ENCODE data around the gene SCARB1.

SCARB1 gene

DNA sequence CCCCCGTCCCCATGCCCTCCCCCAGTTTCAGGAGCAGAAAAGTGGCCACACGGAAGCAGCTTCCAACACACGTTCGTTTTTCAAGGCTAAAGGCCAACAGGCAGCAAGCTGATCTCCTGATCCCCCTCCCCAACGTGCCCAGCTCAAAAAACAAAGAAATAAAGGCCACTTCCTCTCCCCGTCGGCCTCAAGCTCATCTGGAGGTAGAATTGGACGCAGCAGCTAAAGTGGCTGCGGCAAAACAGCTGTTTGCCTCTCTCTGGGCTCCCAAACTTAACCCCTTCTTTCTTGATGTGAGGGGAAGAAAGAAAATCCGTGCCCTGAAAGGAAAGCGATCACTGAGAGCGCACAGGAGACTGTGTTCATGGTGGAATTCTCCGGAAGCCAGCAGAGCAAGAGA lies 66.3 kb downstream of the SCARB1 start:
- DNase-seq (ENCODE audit: low spot score), result no peak

DNA sequence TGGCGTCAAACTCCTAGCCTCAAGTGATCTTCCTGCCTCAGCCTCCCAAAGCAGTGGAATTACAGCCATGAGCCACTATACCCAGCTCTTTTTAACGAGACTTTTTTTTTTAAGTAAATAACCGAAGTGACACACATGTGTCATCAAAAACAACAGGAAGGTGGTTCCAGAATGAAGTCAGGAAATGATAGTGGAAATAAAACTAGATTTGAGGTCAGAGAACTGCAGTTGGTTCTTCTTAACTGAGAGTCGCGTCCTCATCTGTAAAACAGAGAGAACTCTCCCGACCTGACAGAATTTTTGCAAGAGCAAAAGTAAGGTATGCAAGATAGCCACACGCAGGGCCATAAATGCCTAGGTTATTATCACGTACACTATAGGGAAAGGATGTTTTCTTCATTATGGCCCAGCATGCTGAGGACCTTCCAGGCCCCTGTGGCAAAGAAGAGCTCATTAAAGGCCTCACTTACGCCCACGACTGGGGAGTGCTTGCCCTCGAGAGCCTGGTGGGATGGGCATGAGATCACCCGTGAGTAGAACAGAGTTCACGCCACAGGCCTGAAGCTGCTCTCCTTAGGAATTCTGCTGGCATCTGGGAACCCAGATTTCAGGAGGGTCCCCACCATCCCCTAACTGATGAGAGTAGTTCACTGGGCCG lies 67.2 kb downstream of the SCARB1 start:
- DNase-seq (ENCODE audit: low spot score), result no peak

DNA sequence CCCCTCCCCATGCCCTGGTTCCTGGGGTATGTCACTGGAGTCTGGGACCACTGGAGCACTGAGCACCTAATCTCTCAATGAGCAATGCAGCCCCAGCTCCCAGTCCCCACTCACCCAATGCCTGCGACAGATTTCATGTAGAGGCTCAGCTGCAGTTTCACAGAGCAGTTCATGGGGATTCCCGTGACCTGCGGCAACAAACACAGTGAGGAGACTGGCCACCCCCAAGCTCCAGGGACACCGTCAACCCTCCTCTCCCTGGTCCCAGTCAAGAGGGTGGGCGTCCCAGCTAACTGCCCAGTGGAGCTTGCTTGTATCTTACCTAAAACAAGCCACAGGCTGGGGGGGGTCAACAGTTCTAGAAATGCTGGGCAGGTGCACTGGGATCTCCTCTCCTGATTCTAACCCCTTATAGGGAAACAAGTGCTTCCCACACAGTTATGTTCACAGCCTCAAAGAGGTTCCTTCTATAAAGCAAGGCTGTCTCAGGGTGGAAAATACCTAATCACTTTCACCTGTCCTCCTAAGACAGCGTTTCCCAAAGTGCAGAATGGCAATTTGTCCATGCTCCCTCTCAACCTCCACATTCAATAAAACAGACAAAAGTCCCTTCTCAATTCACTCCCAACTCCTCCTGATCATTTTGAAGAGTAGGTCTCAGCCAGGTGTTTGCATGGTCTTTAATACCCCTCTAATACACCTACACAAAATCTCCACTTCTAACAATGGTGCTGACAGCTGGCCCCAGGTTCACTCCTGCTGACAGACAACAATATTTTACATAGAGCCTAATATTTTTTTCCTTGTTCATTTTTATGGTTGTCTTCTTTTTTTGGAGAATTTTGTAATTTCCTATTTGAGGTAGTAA lies 68.3 kb downstream of the SCARB1 start:
- DNase-seq (ENCODE audit: low spot score), result no peak

DNA sequence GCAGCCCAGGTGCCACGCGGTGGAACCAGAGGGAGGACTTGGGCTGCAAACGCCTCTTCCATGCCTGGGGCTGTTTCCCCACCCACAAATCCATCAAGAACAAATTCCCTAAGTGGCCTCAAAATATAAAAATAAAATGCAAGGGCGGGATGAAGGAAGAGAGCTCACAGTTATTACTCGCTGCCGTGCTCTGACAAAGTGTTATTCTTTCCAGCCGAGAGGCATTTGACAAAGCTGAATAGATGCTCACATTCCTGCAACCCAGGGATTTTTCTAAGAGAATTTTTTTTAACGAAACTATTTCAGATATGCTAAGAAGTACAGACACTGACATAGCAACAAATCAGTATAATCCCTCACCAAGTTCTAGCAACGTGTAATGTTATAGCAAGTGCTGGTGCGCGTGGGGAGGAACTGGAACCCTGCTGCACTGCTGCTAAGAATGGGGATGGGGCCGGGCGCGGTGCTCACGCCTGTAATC lies 70.7 kb downstream of the SCARB1 start:
- DNase-seq (ENCODE audit: low spot score), result no peak

DNA sequence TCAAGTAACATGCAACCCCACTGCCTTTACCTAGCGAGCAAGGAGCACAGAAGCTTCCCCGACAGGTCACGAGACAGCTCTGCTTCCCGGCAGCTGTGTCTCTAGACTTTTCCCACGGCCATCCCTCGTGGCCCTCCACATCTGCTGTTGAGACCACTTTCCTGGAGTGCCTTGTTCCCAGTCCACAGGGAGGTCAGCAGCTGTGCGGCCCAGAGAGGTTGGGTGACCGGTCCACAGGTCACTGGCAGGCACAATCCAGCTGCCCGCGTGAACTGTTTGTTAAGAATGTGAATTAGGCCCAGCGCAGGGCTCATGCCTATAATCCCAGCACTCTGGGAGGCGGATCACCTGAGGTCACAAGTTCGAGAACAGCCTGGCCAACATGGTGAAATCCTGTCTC lies 71.5 kb downstream of the SCARB1 start:
- no peak for DNase-seq (ENCODE audit: low spot score)

DNA sequence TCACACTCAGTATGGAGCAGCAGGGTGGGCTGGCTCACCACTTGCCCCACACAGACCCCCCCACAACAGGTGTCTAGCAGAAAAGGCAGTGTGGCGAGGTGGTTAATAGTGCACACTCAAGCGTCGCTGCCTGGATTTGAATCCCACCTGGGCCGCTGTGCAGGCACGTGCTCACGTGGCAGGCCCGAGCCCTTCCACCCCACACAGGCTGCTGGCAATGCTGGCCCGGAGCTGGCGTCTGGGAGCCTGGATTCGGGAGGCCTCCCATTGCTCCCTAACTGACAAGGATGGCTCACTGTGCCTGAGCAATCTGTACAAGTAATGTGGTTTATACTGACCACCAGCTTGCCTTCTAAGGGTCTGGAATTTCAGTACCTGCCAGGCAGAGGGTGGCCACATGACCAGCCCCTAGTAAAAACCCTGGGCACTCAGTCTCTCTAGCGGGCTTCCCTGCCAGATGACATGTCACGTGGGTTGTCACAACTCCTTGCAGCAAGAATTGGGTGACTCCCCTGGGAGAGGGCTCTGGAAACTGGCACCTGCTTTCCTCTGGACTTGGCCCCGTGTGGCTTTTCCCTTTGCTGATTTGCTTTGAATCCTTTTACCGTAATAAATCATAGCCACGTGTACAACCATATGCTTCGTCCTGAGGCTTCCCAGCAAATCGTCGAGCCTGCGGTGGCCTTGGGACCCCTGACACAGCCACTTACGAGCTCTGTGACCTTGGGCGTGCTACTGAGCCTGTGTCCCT lies 72.8 kb downstream of the SCARB1 start:
- no peak for DNase-seq (ENCODE audit: low spot score)

DNA sequence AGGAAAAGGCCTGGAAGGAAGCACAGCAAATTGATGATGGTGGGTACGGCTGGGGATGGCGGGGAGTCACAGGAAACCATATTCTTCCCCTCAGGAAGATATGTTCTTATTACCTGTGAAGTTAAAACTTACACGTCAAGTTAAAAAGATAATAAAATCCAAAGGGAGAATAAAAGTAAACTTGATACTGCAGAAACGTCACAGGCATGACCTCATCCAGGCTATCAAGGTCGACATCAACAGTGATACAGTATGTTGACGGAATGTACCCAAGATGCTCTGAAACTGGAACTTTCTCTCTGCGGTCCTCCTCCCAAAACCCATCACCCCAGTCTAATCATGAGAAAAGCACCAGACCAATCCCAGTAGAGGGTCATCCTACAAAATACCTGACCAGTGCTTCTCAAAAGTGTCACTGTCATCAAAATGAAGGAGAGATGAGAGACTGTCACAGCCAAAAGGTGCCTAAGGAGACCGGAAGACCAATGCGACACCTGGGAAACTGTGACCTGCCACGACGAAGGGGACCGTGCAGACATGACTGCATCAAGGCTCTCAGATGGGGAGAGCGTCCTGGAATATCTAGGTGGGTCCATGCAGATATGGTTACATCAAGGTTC lies 74.6 kb downstream of the SCARB1 start:
- DNase-seq (ENCODE audit: low spot score), result no peak

DNA sequence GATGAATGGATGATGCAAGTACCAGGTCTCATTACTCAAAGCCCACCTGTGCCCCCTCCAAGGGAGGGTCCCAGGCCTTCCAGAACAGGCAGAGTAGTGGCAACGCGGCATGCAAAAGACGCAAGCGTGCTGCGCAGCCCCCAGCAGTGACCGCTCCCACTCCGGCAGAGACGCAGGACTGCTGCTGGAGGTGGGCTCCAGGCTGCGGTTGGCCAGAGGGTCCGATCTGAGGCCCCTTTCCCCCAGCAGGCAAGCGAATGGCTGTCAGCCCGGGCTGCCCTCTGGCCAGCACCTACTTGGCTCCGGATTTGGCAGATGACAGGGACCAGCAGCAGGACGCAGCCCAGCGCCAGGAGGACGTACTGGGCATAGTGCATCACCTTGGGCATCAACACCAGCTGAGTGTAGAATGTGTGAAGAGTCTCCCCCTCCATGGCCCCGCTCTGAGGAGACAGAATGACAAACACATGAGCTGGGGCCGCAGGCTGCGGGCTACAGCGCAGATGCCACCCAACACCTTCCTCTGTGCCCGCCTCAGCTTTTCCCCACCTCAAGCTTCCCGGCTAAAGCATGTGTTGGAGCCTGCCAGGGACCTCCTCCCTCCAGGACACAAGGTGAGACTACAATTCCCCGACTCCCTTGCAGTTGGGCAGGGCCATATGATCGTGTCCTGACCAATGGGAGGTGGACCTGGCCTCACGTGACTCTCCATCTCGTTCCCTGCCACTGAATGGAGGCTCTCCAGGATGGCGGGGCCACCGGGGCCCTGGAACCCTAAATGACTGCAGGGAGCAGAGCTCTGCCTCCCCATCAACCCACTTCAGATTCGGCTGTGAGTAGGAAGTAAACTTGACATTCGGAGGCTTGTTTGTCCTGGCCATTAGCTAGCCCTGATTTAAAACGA lies 77.4 kb downstream of the SCARB1 start:
- DNase-seq (ENCODE audit: low spot score), result no peak

DNA sequence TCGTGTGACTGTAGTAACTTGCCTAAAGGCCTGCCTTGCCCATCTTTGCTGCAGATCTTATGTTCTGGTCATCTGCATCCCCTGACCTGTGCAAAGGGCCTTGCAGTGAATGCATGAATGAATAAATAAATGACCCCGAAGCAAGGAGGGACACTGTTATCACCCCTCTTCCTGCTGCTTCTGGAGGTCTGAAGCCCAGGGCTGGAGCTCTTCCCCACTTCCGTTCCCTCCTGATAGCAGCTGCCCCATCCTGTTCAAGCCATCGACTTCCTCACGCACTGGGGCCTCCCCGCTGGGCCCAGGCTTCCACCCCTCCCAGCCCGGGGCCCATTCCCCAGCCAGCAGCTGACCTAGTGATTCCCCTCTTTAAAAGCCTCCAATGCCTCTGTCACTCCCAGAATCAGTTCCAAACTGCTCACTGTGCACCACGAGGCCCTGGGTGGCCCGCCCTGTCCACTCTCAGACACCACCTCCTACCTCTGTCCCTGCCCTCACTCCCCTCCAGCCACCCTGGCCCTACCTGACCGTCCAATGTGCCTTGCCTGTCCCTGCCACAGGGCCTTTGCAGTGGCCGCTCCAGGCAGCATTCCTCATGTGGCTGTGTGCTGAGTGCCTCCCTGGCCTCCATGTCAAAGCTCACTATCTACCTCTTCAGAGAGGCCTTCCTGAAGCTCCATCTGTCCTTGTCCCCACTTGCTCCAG lies 78.6 kb downstream of the SCARB1 start:
- DNase-seq (ENCODE audit: low spot score), result no peak

DNA sequence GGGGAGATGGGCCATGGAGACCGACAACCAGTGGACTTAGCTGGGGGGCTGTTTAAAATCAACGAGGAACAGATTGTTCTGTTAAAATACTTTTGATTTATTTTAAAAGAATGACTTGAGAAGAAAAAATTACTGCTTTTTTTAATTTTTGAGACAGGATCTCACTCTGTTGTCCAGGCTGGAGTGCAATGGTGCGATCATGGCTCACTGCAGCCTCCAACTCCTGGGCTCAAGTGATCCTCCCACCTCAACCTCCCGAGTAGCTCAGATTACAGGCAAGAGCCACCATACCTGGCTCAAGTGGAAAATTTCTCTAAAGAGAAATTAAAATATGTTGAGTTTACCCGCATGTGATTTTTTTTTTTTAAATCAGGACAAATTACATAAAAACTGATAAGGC lies 80.6 kb downstream of the SCARB1 start:
- DNase-seq (ENCODE audit: low spot score), result no peak

DNA sequence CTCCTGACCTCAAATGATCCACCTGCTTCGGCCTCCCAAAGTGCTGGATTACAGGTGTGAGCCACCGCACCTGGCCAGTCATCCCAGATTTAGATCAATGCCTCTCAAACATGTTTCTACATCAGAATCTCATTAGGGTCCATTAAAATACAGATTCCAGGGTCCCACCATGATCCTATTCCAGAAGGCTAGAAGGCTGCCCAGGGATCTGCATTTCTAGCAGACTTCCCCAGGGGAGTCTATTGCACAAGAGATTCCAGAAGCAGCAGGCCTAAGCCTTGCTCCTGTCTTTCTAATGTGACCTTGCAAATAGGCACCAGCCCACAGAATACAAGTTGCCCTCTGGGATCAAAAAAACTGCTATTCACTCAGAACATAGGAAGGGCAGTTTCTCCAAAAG lies 81.5 kb downstream of the SCARB1 start:
- DNase-seq (ENCODE audit: low spot score), result no peak

DNA sequence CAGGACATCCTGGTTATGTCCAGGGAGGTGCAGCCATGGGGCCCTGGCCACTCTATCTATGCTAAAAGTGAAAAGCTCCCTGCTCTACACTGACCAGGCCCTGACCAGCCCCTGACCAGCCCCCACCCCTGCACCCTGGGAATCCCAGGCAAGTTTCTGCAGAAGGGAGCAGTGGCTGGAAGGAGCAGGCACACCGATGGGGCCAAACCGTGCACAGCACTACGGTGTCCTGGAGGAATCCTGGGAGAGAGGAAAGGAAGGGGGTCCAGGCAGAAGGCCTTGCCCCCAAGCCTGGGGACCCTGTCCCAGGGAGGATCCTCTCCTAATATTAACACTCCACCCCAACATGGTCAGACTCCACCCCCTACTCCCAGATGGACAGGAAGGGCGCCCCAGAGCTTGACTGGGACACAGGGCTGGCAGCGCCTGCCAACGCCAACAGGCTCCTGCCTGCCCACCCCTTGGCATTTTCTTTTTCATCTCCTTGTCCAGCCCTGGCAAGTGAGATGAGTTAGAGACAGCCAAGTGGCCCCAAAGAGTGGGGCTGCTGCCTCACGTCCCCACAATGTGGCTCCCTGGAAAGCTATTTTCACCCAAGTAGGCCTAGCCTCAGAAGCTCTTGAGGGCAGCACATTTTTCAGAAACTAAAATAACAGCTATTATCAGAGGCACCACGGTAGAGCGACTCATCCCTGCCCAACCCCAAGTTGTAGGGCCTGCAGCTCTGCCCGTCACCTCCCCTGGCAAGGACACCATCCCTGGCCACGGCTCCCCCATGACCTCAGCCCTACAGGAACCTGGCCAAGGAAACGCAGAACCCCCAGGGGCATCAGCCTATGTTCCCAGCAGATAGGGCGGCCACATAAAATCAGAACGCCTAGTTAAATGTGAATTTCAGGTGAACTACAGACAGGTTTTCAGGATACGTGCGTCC lies 82.6 kb downstream of the SCARB1 start:
- DNase-seq (ENCODE audit: low spot score), result no peak

DNA sequence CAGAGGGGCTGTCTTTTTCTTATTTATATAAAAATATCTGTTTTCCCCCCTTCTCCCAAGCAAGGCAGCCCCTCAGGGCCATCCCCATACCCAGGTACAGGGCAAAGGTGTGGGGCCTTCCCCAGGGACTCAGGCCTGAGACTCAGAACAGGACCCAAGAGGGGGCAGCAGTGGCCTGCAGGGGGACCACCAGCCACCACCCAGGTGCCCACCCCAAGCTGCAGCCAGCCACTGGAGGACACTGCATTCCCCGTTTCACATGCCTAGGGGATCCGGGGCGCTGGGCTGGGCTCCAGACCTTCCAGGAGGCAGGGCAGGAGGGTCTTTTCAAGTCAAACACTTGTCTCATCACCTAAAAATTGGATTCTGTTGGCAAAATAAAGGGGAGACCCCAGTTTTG lies 83.3 kb downstream of the SCARB1 start:
- DNase-seq (ENCODE audit: low spot score), result no peak

DNA sequence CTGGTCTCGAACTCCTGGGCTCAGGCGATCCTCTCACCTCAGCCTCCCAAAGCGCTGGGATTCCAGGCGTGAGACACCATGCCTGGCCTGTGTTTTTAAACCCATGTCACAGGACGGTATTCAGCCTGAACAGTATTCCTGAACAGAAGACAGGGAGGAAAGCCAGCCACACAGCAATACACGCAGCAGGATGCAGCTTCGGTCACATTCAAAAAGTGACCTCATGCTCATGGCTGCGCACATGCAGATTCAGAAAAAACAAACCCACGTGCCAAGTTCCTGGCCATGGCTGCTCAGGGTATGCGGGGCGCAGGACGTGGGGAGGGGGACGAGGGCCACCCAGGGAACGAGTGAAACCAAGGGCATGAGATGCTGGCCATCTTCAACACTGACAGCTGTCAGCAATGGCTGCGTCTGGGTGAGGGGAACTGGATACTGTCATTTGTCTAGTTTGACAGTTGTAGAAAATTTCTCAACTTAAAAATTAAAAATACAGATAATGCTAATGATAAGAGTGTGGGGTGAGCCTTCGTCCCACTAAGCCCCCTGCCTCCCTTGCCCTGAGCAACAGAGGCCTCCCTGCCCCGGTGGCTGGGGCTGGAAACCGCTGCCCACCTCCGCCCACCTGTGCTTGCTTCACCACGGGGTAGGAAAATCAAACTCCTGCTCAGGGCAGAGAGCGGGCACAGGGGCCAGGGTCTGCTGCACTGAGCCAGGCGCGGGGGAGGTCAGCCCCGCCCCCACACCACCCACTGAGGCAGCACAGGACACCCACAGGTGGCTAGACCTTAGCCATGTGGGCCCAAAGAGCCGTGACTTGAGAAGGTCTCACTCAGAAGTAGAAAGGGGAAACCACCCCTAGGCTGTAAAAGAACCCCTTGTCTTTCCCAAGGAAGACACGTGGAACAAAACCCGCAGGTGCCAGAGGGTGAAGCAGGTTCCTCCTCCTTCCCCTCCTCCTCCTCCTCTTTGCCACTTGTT lies 84.2 kb downstream of the SCARB1 start:
- DNase-seq (ENCODE audit: low spot score), result peak; percentile 65

DNA sequence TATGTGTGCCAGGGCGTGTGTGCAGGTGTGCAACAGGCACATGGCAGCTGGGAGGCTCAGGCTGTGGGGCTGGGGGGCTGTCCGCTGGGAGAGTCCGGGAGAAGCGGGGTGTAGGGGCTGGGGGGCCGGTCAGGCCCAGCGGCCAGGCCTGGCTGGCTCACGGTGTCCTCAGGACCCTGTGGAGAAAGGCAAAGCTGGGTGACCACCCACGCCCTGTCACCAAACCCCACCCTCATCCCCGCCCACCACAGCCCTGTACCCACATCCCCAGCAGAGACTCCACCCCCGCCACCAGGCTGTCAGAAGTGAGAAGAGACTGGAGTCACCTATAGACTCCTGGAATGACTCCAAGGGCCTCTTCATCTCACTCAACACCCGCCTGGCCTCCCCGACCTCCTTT lies 85.3 kb downstream of the SCARB1 start:
- DNase-seq (ENCODE audit: low spot score), result no peak

DNA sequence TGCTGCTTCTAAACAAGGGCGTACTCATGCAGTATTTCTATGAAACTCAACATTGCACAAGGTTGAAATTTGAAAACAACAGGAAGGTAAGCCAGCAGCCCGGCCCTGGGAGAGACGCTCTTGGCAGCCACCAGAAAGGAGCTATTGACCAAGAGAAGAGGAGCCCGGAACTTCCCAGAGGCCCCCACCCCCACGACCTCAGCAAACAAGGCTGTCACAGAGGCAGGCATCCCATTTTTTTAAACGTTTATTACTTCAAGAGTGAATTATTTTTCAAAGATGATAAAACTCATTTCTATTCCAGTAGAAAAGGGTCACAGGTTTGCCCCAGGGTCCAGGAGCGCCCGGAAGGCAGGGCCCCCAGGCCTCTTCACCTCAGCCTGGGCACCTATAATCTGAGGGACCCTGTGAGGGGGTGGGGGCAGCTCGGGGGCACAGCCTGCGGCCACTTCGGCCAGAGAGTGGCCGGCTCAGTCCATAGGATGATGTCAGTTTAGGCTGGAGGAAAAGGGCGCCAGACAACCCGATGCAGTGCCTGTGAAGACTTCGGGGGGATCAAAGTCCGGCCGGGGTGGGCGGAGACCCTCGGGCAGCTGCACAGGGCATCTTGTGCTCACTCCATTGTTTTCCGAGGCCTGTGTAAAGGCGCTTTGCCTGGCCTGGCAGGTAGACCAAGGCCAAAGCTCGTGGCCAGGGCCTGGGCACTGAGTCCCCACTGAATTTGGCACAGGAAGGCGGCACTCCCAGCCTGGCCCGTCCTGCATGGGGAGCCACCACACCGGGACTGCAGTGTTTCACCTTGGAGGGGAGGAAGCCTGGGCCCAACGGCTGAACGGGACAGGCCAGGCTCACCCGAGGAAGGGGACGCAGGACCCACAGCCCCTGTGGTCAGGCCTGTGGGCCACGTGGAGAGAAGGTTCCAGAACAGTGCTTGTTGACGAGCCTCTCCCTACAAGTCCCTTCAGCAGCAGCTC lies 86.0 kb downstream of the SCARB1 start:
- DNase-seq (ENCODE audit: low spot score), result no peak

DNA sequence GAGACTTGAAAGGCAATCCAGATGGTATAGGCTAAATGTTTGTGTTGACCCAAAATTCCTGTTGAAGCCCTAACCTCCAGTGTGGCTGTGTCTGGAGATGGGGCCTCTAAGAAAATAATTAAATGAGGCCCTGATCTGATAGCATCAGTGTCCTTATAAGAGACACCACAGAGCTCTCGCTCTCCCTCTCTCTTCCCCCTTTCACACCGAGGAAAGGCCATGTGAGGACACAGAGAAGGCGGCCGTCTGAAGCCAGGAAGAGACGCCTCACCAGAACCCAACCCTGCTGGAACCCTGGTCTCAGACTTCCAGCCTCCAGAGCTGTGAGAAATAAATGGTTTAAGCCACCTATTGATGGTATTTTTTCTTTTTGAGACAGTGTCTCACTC lies 87.5 kb downstream of the SCARB1 start:
- DNase-seq (ENCODE audit: low spot score), result peak; percentile 96

Data from SK-N-DZ (cell line).